AG08395 (cell line): ENCODE results near the gene BNC2.
"Not testable (repeated sequence)": the region's sequence is repeated elsewhere in the genome, so short reads cannot be mapped to it uniquely, and the experiment has no call there.

ENCODE experiments used
- DNase-seq: peaks from one replicate; pipeline ENCODE4 v3.0.0; 2012; ENCODE audit warnings: mixed read lengths, low spot score

BNC2 gene, protein sequence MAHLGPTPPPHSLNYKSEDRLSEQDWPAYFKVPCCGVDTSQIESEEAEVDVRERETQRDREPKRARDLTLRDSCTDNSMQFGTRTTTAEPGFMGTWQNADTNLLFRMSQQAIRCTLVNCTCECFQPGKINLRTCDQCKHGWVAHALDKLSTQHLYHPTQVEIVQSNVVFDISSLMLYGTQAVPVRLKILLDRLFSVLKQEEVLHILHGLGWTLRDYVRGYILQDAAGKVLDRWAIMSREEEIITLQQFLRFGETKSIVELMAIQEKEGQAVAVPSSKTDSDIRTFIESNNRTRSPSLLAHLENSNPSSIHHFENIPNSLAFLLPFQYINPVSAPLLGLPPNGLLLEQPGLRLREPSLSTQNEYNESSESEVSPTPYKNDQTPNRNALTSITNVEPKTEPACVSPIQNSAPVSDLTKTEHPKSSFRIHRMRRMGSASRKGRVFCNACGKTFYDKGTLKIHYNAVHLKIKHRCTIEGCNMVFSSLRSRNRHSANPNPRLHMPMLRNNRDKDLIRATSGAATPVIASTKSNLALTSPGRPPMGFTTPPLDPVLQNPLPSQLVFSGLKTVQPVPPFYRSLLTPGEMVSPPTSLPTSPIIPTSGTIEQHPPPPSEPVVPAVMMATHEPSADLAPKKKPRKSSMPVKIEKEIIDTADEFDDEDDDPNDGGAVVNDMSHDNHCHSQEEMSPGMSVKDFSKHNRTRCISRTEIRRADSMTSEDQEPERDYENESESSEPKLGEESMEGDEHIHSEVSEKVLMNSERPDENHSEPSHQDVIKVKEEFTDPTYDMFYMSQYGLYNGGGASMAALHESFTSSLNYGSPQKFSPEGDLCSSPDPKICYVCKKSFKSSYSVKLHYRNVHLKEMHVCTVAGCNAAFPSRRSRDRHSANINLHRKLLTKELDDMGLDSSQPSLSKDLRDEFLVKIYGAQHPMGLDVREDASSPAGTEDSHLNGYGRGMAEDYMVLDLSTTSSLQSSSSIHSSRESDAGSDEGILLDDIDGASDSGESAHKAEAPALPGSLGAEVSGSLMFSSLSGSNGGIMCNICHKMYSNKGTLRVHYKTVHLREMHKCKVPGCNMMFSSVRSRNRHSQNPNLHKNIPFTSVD

DNA sequence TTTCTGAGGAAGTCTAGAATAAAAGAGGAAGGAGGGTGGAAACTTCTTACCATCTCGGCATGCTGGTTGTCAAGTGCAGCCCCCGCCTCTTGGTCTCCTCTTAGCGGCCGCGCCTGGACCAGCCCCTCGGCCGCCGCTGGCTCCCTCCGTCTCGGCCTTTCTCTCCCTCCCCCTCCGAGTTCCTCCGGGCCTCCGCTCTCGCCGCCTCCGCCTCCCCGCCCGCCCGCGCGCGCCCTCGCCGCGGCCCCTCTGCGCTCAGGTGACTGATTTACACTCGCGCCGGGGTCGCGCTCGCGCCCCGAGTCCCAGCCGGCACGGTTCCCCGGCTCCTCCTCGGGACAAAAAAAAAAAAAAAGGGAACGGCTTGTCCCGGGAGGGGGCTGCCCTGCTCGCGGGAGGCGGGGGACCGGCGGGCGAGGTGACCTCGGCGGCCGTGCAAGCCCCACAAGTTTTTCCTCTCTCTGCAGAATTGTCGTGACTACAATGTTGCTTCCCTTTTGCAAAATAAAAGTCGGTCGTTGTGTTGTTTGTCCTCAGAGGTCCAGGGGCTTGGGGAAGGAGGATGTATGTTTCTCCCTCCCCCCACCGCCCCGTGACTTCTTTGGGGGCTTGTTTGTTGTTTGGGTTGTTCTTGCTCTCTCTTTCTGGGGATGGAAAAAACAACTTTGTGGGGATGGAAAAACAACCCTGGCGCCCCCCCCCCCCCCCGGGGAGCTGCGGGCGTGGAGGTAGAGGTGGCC, at the start of gene BNC2:
TSS of gene BNC2 (minus strand) at position 75 of the 740 bp plus-strand sequence. CDS start at position 53, 22 bp downstream.
- DNase-seq = peak; percentile 49

DNA sequence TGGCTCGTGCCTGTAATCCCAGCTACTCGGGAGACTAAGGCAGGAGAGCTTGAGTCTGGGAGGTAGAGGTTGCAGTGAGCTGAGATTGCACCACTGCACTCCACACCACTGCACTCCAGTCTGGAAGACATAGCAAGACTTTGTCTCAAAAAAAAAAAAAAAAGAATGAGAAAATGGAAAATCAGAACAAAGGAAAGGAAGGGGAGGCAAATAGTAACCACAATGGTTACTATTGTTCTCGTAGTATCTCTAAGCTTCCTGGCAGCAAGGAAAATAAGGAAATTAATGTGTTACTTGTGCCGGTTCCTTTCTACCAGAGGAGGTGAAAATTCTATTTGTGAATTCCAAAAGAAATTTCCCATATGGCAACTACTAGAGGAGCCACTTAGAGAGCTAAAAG, 48.5 kb upstream of the BNC2 start:
- DNase-seq = no peak

DNA sequence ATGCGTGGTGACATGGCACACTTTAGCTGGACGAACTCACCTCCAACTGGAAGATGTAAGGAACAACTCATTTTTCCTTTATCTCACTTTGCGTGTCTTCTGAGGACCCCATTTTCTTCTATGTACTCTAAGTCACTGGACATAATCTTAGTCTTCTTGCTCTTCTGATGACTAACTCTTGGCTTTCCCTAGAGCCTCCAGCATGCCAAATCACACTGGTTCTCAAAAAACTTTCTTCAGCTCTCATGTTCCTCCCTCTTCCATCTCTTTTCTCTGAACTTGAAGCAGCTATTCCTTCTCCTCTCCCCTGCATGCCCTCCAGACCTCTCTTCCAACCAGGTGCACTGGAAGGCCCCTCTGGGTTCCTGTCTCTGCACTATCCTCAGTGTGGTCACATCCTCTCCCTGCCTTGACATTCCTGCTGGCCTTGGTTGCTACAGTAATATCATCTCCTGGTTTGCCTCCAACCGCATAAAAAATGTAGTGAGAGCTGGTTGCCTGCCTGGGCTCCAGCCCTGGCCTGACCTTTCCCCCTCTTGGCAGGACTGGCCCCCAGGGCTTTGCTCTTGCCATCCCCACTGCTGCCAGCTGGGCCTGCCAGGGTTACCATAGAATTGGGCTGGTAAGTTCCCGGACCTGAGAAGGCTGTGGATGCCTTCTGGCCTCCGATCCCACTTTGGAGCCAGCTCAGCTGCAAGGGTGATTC, 44.8 kb upstream of the BNC2 start:
- DNase-seq = no peak

DNA sequence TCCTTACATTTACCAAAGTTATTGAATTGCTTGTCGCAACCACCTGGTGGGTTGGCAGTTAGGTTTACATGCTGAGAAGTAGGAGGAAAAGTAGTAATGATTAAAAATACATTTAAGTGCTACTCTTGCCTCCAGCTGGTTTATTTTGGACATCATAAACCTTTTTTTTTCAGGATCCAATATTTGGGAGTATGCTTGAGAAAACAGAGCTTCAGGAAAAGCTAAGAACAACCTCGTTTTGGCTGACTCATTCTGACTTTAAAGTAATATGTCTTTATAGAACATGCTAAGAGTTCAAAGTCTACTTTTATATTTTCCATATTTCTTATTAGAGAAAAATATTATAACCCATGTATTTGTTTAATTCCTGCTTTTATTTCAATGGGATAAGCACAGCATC, 41.7 kb upstream of the BNC2 start:
- DNase-seq = no peak

DNA sequence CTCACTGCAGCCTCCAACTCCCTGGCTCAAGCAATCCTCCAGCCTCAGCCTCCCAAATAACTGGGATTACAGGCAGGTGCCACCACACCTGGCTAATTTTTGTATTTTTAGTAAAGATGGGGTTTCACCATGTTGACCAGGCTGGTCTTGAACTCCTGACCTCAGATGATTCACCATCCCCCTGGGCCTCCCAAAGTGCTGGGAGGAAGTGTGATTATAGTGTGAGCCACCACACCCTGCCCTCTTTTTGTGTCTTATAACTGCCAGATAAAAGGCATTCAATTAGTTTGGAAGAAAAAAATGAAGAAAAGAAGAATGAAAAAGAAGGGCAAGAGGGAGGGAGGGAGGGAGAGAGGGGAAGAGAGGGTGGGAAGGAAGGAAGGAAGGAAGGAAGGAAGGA, 37.7 kb upstream of the BNC2 start:
- not testable (repeated sequence) for DNase-seq

DNA sequence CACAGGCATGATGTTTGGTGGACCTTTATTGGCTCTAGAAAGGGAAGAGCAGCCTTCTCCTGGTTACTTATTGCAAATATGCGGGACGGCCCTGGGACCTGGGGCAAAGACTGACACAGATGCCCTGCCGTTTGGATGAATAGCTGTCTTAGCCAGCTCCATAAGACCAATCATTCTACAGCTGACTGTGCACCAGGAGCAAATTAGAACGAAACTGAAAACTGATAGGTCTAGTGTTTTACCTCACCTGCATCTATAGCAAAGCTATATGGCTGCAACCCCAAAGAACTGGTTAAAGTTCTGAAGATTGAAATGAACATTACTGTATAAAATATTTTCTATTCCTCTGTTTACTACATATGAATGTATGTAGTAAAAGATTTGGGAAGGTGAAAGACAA, 34.2 kb upstream of the BNC2 start:
- no peak for DNase-seq

DNA sequence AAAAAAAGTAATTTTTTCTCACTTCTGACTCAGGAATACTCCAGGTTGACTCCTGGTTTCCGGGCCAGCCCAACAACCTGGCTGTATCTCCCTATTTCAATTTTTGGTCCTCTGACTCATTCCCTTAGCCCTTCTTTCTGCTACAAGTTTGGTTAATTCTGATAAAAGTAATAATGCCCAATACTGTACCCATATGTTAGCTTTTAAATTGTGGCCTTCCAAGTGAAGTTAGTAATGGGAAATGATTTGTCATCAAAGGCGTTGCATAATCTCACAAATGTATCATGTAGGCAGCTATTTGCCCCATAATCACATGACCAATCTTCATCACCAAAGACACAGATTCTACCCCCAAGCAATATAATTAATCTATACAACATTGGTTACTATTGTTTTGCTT, 31.1 kb upstream of the BNC2 start:
- DNase-seq = peak; percentile 12

DNA sequence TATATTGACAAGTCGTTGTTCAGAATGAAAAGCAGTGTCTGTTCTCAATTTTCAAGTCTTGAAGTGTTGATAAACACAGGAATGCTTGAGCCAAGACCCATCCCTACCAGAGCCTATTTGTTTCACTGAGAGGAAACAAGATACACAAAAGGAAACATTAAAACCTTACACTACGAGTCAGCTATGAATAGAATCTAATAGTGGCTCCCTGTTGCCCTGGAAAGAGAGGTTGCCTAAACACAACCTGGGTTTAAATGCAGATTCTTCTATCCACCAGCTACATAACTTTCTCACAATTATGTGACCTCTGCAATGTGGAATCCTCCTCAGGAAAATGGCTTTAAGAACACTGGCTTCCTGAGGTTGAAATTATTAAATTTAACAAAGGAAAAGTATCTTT, 29.1 kb upstream of the BNC2 start:
- no peak for DNase-seq

DNA sequence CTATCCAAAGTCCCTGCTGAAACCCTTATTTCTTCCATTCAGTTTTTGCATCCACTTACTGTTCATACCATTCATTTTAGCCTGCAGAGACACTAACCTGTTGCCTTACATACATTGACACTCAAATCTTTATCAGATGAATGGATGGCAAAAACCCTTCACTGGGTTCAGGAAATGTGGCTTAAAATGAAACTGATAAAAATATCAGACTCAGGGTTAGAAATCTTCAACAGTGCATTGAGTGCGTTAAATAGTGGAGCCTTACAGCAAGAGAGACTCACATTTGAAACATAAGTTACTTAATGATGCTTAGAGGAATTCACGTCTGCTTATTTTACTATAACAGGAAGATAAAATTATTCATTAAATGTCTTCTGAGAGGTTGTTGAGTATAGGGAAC, 28.0 kb upstream of the BNC2 start:
- DNase-seq = no peak

DNA sequence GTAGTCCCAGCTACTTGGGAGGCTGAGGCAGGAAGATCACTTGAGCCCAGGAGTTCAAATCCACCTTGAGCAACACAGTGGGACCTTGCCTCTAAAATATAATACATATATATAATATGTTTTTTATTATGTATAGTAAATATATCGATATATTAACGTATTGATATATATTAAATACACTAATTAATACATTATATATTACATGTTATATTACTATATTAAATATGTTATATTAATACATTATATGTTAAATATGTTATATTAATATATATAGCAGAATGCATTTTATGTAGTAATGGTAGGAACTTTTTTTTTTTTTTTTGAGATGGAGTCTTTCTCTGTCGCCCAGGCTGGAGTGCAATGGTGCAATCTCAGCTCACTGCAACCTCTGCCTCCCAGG, 18.1 kb upstream of the BNC2 start:
- no peak for DNase-seq

DNA sequence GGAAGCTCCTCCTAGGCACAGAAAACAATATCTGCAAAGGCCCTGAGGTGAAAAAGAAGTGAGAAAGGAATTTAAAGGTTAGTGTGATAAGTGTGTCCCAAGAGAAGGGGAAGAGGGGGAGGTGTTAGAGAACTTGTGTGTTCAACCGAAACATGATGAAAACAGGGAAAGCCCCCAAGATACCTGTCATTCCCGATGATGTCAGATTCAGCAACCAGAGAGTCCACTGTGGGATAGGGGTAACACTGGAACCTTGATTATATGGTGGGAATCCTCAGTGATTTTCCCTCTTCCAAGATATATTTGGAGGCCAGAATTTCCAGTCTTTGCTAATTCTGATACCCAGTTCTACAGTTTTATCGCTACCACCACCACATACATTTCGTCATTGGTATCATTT, 15.5 kb upstream of the BNC2 start:
- no peak for DNase-seq

DNA sequence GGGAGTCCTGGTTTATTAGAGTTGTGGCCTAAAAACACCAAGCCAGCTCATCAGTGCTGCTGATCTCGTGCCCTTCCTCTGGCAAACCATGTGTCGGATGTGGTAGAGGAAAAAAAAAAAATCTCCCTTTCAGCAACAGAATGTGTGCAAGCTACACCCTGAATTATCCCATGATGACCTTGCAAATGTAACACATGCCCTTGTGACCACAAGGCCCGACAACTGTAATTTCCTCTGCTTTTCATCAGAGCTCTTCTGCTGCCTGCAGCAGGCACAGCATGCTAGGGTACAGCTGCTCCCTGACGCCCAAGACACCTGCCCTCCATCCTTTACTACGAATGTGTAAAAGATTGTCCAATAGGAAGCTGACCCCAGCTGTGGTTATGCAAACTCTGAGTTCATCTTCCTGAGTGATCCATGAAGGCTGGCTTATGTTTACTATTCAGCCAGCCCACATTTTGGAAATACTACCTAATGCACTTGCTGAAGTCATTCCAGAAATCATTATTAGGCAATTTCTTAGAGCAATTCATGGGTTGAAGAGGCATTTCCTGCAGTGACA, 14.6 kb upstream of the BNC2 start:
- peak; percentile 71 for DNase-seq

DNA sequence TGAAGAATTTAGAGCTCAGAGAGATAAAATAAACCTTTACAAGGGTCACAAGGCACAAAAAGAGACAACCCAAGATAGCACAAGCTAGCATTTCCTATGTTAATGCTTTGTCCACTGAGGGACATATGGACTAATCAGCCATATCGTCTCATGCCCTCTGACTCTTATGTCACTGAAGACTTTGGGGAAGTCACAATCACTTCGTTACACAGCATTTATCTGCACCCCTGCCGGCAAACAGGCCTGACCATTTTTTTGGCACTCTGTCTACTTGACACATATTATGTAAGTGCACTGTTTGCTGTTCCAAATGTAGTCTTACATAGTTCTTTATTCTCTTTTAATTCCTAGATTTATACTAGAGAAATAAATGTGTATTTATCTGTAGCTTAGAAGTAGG, 13.9 kb upstream of the BNC2 start:
- DNase-seq = no peak

DNA sequence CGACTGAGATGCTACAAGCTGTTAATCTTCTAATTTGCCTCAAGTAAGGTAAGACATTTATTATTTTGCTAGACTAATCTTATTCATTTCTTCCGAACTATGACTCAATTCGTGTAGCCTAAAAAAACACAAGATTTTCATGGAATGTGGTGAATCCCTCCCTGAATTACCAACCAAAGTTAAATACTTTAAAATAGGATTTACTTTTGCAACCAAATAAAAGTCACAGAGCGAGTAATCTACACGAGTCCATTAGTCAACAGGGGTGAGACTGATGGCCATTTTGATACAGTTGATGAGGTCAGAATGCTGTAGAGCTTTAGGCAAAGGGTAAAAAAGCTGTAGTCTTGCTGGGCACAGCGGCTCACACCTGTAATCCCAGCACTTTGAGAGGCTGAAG, 13.1 kb upstream of the BNC2 start:
- no peak for DNase-seq

DNA sequence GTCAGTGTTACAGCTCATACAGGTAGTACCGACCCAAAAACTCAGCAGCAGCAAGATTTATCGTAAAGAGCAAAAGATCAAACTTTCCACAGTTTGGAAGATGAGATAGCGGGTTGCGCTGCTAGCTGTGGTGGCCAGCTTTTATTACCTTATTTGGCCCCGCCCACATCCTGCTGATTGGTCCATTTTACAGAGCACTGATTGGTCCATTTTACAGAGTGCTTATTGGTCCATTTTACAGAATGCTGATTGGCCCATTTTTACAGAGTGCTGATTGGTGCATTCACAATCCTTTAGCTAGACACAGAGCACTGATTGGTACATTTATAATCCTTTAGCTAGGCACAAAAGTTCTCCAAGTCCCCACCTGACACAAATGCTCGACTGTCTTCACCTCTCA, 12.0 kb upstream of the BNC2 start:
- not testable (repeated sequence) for DNase-seq

DNA sequence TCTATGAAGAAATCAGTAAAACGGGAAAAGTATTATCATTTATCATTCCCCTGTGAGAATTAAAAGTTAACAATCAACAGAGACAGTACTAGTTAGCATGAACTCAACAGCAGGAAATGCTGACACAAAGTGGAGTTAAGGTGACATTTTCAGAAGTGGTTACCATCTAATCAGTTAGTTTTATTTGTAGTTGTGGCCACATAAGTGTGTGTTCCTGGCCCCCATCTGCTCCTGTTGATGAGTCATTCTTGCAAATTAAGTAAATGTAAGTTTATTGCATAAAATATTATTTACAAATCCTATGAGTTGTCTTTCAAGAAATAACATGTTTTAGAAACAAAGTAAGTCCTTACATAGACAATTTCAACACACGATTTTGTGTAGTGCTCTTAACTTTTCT, 8.9 kb upstream of the BNC2 start:
- no peak for DNase-seq

DNA sequence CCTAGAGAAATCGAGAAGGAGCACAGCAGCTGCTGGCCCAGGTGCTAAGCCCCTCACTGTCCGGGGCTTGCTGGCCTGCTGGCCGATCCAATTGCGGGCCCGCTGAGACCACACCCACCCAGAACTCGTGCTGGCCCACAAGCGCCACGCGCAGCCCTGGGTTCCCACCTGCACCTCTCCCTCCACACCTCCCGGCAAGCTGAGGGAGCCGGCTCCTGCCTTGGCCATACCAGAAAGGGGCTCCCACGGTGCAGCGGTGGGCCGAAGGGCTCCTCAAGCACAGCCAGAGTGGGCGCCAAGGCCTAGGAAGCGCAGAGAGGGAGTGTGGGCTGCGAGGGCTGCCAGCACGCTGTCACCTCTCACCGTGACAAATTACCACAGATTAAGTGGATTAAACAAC, 6.8 kb upstream of the BNC2 start:
- DNase-seq = no peak

DNA sequence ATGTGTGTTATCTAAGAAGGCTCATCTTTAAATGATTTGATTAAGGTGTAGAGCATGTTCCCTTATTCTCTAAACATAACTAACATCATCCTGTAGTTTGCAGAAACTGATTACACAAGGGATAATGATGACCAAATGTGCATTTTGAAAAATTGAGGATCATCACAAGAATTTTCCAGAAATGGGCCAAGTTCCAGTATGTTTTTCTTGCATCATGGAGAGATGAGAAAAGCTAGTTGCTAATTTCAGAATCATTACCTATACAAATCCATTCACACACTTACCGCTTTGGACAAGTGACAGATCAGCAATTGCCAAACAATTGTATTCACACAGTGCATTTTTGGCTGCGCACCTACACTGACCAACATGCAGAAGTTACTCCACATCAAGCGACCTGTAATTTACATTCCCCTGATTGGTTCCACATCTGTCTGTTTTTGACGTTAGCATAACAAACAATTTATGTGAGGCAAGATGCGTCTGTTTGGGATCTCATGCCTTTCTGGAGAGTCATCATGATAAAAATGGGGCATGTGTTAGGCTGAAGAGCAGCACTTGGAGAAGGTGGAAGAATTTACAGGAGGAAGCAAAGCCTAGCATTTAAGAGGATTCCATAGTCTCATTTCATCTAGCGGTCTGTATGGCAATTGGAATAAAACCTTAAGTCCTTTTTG, 2.8 kb upstream of the BNC2 start:
- no peak for DNase-seq

DNA sequence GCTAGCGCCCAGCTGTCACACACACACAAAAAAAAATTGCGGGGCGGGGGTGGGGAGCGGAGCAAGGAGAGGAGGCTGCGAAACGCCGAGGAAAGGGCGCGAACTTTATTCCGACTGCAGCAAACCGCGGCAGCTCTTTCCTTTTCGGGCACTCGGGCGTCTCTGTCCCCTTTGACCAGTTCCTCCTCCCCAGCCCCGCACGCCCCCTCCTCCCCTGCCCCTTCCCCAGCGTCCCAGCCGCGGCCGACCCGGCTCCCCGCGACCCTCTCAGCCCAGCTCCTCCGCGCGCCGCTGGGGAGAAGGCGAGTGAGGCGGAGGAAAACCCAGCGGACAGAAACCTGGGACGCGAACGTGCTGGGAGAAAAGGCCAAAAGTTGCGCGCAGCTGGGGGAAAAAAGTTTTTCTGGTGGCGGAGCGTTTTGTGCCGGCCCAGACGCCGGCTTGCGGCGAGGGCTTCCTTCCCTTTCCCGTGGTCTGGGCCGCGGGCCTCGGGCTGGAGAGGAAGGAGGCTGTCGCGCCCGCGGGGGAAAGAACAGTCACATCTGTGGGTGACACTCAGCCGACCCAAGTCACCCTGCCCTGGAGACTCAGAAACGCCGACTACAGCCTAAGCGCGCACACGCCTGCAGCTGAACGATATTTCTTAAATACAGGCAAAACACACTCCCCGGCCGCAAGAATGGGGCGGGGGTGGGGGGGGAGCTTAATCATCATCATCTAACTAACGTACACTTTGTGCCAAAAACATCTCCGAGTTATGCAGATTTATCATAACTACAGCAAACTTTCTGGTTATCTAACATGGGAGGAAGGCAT, 1.1 kb upstream of the BNC2 start:
- DNase-seq = peak; percentile 66
